ENCODE data around the gene ZYG11A. TPM values are rescaled to one million over a fixed set of nuclear protein-coding genes. Genes with fewer than 3 reads are reported as not detected.
"Not testable (repeated sequence)": the region's sequence is repeated elsewhere in the genome, so short reads cannot be mapped to it uniquely, and the experiment has no call there.

ZYG11A gene
- under 1 TPM; 0.22 to 0.95 (median 0.50) TPM for total RNA-seq

- Histone ChIP-seq H3K27ac (peak within 1 kb of the TSS in 1 of 4 donors; percentile 34), H3K9me3 (no peaks in the 10 kb centered on the region), H3K36me3 (no peaks in the 10 kb centered on the region), H3K27me3 (peaks cover 0 to 51% (median 4%) of the 10 kb centered on the region in 4 donors), H3K4me3 (peak within 1 kb of the TSS; percentile 29 to 68 (median 46)), H3K4me1 (peaks cover 0 to 19% (median 9%) of the 10 kb centered on the region in 3 donors)
- TF ChIP-seq CTCF (IDR thresholded peaks at IDR 0.05) (peak in 5 of 6 experiments; percentile 16 to 49 (median 34)), POLR2A (IDR thresholded peaks at IDR 0.05) (no peak)
- intact Hi-C loops (cut with DNase I) = no loop called here
- no peak for DNase-seq
- WGBS, 2 donors = 0% methylated on average over 1 of the region's 88 CpGs; no CpG with 5 or more reads in 1 of the 2 donors
Measured at GRCh38 chr1:52842643-52843310, at the start of gene ZYG11A. TSS of gene ZYG11A (plus strand) at chr1:52842760. CDS start at chr1:52842884, 124 bp downstream.

GRCh38 chr1:52793717-52794116 lies 48.8 kb upstream of the ZYG11A start:
- H3K4me1 ChIP-seq = not testable (repeated sequence)
- 71 to 87% methylated on average over 6 to 7 of the region's 7 CpGs for WGBS, 2 donors
- peaks cover 0 to 81% (median 5%) of the 10 kb centered on the region in 3 donors for H3K36me3 ChIP-seq

DNA sequence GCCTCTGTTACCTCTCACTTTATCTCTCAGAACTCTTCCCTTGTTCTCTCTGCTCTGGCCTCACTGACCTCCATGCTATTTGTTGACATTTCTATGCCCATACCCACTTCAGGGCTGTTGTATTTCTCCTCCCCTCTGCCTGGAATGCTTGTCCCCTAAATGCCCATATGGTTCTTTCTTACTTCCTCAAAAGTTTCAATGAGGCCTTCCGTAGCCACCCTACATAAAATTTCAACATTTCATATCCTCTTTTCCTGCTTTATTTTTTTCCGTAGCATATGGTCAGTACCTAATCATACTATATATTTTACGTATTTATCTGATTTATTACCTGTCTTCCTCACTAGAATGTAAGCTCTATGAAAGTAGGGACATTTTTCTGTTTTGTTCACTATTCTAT lies 47.1 kb upstream of the ZYG11A start:
- whole genome bisulfite sequencing, 2 donors = 73 to 91% methylated on average over 3 of the region's 3 CpGs
- H3K36me3 ChIP-seq = peaks cover 0 to 79% (median 5%) of the 10 kb centered on the region in 3 donors
- H3K4me1 ChIP-seq = no peaks in the 10 kb centered on the region
- no peak overlapping the region for H3K27ac ChIP-seq
- intact Hi-C loops (cut with DNase I) = no loop called here
- no peaks in the 10 kb centered on the region for H3K9me3 ChIP-seq
- no peaks in the 10 kb centered on the region for H3K27me3 ChIP-seq
- no peak for DNase-seq
- H3K4me3 ChIP-seq = no peak overlapping the region
- TF ChIP-seq POLR2A (IDR thresholded peaks at IDR 0.05) (no peak), CTCF (IDR thresholded peaks at IDR 0.05) (no peak)

More at GRCh38 chr1:52793717-52794116, 48.8 kb upstream of the ZYG11A start:
- H3K27me3 ChIP-seq; H3K27ac ChIP-seq; intact Hi-C loops (cut with DNase I); H3K9me3 ChIP-seq; DNase-seq; H3K4me3 ChIP-seq: not testable (repeated sequence)

- Histone ChIP-seq H3K27me3 (no peaks in the 10 kb centered on the region), H3K27ac (no peak overlapping the region), H3K4me3 (no peak overlapping the region), H3K36me3 (peaks cover 0 to 68% (median 12%) of the 10 kb centered on the region in 3 donors), H3K4me1 (no peaks in the 10 kb centered on the region), H3K9me3 (no peaks in the 10 kb centered on the region)
- TF ChIP-seq CTCF (IDR thresholded peaks at IDR 0.05) (no peak), POLR2A (IDR thresholded peaks at IDR 0.05) (no peak)
- DNase-seq = no peak
- 81 to 87% methylated on average over 3 of the region's 3 CpGs for WGBS, 2 donors
- intact Hi-C loops (cut with DNase I) = no loop called here
Measured at GRCh38 chr1:52798331-52798730, 44.2 kb upstream of the ZYG11A start.

GRCh38 chr1:52801011-52801410 lies 41.5 kb upstream of the ZYG11A start:
- Histone ChIP-seq H3K27me3 (no peaks in the 10 kb centered on the region), H3K9me3 (no peaks in the 10 kb centered on the region), H3K4me3 (no peak overlapping the region), H3K36me3 (peaks cover 5 to 71% (median 17%) of the 10 kb centered on the region in 3 donors), H3K4me1 (no peaks in the 10 kb centered on the region), H3K27ac (no peak overlapping the region)
- DNase-seq = no peak
- TF ChIP-seq CTCF (IDR thresholded peaks at IDR 0.05) (no peak), POLR2A (IDR thresholded peaks at IDR 0.05) (no peak)
- intact Hi-C loops (cut with DNase I) = no loop called here

DNA sequence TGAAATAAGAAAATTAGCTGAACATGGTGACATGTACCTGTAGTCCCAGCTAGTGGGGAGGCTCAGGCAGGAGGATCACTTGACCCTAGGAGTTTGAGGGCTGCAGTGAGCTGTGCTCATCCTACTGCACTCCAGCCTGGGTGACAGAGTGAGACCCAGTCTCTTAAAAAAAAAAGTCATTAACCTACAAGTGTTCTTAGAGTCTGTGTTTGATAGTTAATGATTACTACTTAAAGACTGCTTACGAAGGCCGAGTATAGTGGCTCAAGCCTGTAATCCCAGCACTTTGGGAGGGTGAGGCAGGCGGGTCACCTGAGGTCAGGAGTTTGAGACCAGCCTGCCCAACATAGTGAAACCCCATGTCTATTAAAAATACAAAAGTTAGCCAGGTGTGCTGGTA lies 38.5 kb upstream of the ZYG11A start:
- DNase-seq; intact Hi-C loops (cut with DNase I); H3K4me1 ChIP-seq; H3K27me3 ChIP-seq; H3K4me3 ChIP-seq; H3K9me3 ChIP-seq; H3K27ac ChIP-seq: not testable (repeated sequence)
- peaks cover 5 to 70% (median 13%) of the 10 kb centered on the region in 3 donors for H3K36me3 ChIP-seq
- WGBS, 2 donors = 89 to 97% methylated on average over 3 of the region's 3 CpGs
